ENCODE results near the gene CAMK2A.

CAMK2A gene

GRCh38 chr5:150278046-150278730 is 11.4 kb downstream of the CAMK2A start:
- no peaks in the 10 kb centered on the region for H3K36me3 Mint-ChIP-seq (ENCODE audit: insufficient read depth)

GRCh38 chr5:150277043-150277442 is 12.5 kb downstream of the CAMK2A start:
- no peaks in the 10 kb centered on the region for H3K9me3 Mint-ChIP-seq
- H3K4me1 Mint-ChIP-seq, result no peaks in the 10 kb centered on the region
- H3K4me3 Mint-ChIP-seq, result no peak overlapping the region
- no peak for ATAC-seq (replicated peaks; ENCODE audit: extremely low read depth, poor library complexity, severe bottlenecking)
- H3K27ac Mint-ChIP-seq (ENCODE audit: low read depth), result no peak overlapping the region
- no peak for DNase-seq (ENCODE audit: low spot score in 2 of 2)
- peaks cover 24% of the 10 kb centered on the region for H3K27me3 Mint-ChIP-seq
- H3K36me3 Mint-ChIP-seq (ENCODE audit: insufficient read depth), result no peaks in the 10 kb centered on the region

More at GRCh38 chr5:150278046-150278730, 11.4 kb downstream of the CAMK2A start:
- DNase-seq (ENCODE audit: low spot score in 2 of 2) (no peak), ATAC-seq (replicated peaks; ENCODE audit: extremely low read depth, poor library complexity, severe bottlenecking) (no peak)
- H3K27ac Mint-ChIP-seq (ENCODE audit: low read depth), result no peak overlapping the region
- no peak overlapping the region for H3K4me3 Mint-ChIP-seq
- H3K27me3 Mint-ChIP-seq, result peaks cover 24% of the 10 kb centered on the region
- H3K9me3 Mint-ChIP-seq, result no peaks in the 10 kb centered on the region
- no peaks in the 10 kb centered on the region for H3K4me1 Mint-ChIP-seq

GRCh38 chr5:150274811-150275210 is 14.8 kb downstream of the CAMK2A start:
- H3K9me3 Mint-ChIP-seq, result no peaks in the 10 kb centered on the region
- H3K27me3 Mint-ChIP-seq, result peaks cover 24% of the 10 kb centered on the region
- no peak for DNase-seq (ENCODE audit: low spot score in 2 of 2)
- no peak for ATAC-seq (replicated peaks; ENCODE audit: extremely low read depth, poor library complexity, severe bottlenecking)
- peak overlapping the region; percentile 69 for H3K27ac Mint-ChIP-seq (ENCODE audit: low read depth)
- no peaks in the 10 kb centered on the region for H3K4me1 Mint-ChIP-seq
- H3K4me3 Mint-ChIP-seq, result no peak overlapping the region
- H3K36me3 Mint-ChIP-seq (ENCODE audit: insufficient read depth), result no peaks in the 10 kb centered on the region

- Mint-ChIP-seq H3K27ac (ENCODE audit: low read depth) (no peak overlapping the region), H3K4me1 (no peaks in the 10 kb centered on the region), H3K27me3 (peaks cover 25% of the 10 kb centered on the region), H3K4me3 (no peak overlapping the region), H3K9me3 (no peaks in the 10 kb centered on the region), H3K36me3 (ENCODE audit: insufficient read depth) (no peaks in the 10 kb centered on the region)
- DNase-seq (ENCODE audit: low spot score in 2 of 2) (no peak), ATAC-seq (replicated peaks; ENCODE audit: extremely low read depth, poor library complexity, severe bottlenecking) (no peak)
Measured at GRCh38 chr5:150272531-150272930, 17.0 kb downstream of the CAMK2A start.

- Mint-ChIP-seq H3K36me3 (ENCODE audit: insufficient read depth) (no peaks in the 10 kb centered on the region), H3K9me3 (no peaks in the 10 kb centered on the region), H3K4me1 (no peaks in the 10 kb centered on the region), H3K27ac (ENCODE audit: low read depth) (no peak overlapping the region), H3K4me3 (no peak overlapping the region), H3K27me3 (peaks cover 25% of the 10 kb centered on the region)
- ATAC-seq (replicated peaks; ENCODE audit: extremely low read depth, poor library complexity, severe bottlenecking), result no peak
- DNase-seq (ENCODE audit: low spot score in 2 of 2), result no peak
Measured at GRCh38 chr5:150271923-150272322, 17.6 kb downstream of the CAMK2A start.

- Mint-ChIP-seq H3K4me3 (no peak overlapping the region), H3K27ac (ENCODE audit: low read depth) (no peak overlapping the region), H3K4me1 (no peaks in the 10 kb centered on the region), H3K27me3 (peaks cover 25% of the 10 kb centered on the region), H3K36me3 (ENCODE audit: insufficient read depth) (no peaks in the 10 kb centered on the region), H3K9me3 (no peaks in the 10 kb centered on the region)
- ATAC-seq (replicated peaks; ENCODE audit: extremely low read depth, poor library complexity, severe bottlenecking) (no peak), DNase-seq (ENCODE audit: low spot score in 2 of 2) (no peak)
Measured at GRCh38 chr5:150271296-150271692, 18.3 kb downstream of the CAMK2A start.

- ATAC-seq (replicated peaks; ENCODE audit: extremely low read depth, poor library complexity, severe bottlenecking) (no peak), DNase-seq (ENCODE audit: low spot score in 2 of 2) (no peak)
- Mint-ChIP-seq H3K27ac (ENCODE audit: low read depth) (no peak overlapping the region), H3K4me1 (no peaks in the 10 kb centered on the region), H3K4me3 (no peak overlapping the region), H3K36me3 (ENCODE audit: insufficient read depth) (no peaks in the 10 kb centered on the region), H3K9me3 (no peaks in the 10 kb centered on the region), H3K27me3 (peaks cover 25% of the 10 kb centered on the region)
Measured at GRCh38 chr5:150270541-150271295, 18.9 kb downstream of the CAMK2A start.

- H3K27me3 Mint-ChIP-seq, result peaks cover 25% of the 10 kb centered on the region
- H3K36me3 Mint-ChIP-seq (ENCODE audit: insufficient read depth), result no peaks in the 10 kb centered on the region
- no peaks in the 10 kb centered on the region for H3K9me3 Mint-ChIP-seq
- no peaks in the 10 kb centered on the region for H3K4me1 Mint-ChIP-seq
- DNase-seq (ENCODE audit: low spot score in 2 of 2) (no peak), ATAC-seq (replicated peaks; ENCODE audit: extremely low read depth, poor library complexity, severe bottlenecking) (no peak)
- no peak overlapping the region for H3K27ac Mint-ChIP-seq (ENCODE audit: low read depth)
- no peak overlapping the region for H3K4me3 Mint-ChIP-seq
Measured at GRCh38 chr5:150266871-150267291, 22.7 kb downstream of the CAMK2A start.

GRCh38 chr5:150265870-150266383 is 23.6 kb downstream of the CAMK2A start:
- no peaks in the 10 kb centered on the region for H3K9me3 Mint-ChIP-seq
- DNase-seq (ENCODE audit: low spot score in 2 of 2) (no peak), ATAC-seq (replicated peaks; ENCODE audit: extremely low read depth, poor library complexity, severe bottlenecking) (no peak)
- H3K27me3 Mint-ChIP-seq, result peaks cover 16% of the 10 kb centered on the region
- H3K4me1 Mint-ChIP-seq, result no peaks in the 10 kb centered on the region
- H3K4me3 Mint-ChIP-seq, result no peak overlapping the region
- no peaks in the 10 kb centered on the region for H3K36me3 Mint-ChIP-seq (ENCODE audit: insufficient read depth)
- no peak overlapping the region for H3K27ac Mint-ChIP-seq (ENCODE audit: low read depth)

GRCh38 chr5:150264667-150265603 is 24.6 kb downstream of the CAMK2A start:
- H3K27ac Mint-ChIP-seq (ENCODE audit: low read depth), result no peak overlapping the region
- peaks cover 10% of the 10 kb centered on the region for H3K27me3 Mint-ChIP-seq
- H3K9me3 Mint-ChIP-seq, result no peaks in the 10 kb centered on the region
- ATAC-seq (replicated peaks; ENCODE audit: extremely low read depth, poor library complexity, severe bottlenecking) (no peak), DNase-seq (ENCODE audit: low spot score in 2 of 2) (no peak)
- H3K36me3 Mint-ChIP-seq (ENCODE audit: insufficient read depth), result no peaks in the 10 kb centered on the region
- H3K4me1 Mint-ChIP-seq, result no peaks in the 10 kb centered on the region
- H3K4me3 Mint-ChIP-seq, result no peak overlapping the region

- peaks cover 10% of the 10 kb centered on the region for H3K27me3 Mint-ChIP-seq
- H3K4me3 Mint-ChIP-seq, result no peak overlapping the region
- no peak overlapping the region for H3K27ac Mint-ChIP-seq (ENCODE audit: low read depth)
- H3K36me3 Mint-ChIP-seq (ENCODE audit: insufficient read depth), result no peaks in the 10 kb centered on the region
- ATAC-seq (replicated peaks; ENCODE audit: extremely low read depth, poor library complexity, severe bottlenecking), result no peak
- no peaks in the 10 kb centered on the region for H3K4me1 Mint-ChIP-seq
- no peaks in the 10 kb centered on the region for H3K9me3 Mint-ChIP-seq
- DNase-seq (ENCODE audit: low spot score in 2 of 2), result no peak
Measured at GRCh38 chr5:150263801-150264621, 25.6 kb downstream of the CAMK2A start.

GRCh38 chr5:150263375-150263775 is 26.2 kb downstream of the CAMK2A start:
- DNase-seq (ENCODE audit: low spot score in 2 of 2) (no peak), ATAC-seq (replicated peaks; ENCODE audit: extremely low read depth, poor library complexity, severe bottlenecking) (no peak)
- H3K4me1 Mint-ChIP-seq, result no peaks in the 10 kb centered on the region
- H3K36me3 Mint-ChIP-seq (ENCODE audit: insufficient read depth), result no peaks in the 10 kb centered on the region
- no peak overlapping the region for H3K27ac Mint-ChIP-seq (ENCODE audit: low read depth)
- peaks cover 5% of the 10 kb centered on the region for H3K27me3 Mint-ChIP-seq
- no peaks in the 10 kb centered on the region for H3K9me3 Mint-ChIP-seq
- no peak overlapping the region for H3K4me3 Mint-ChIP-seq

Data from central memory CD8-positive, alpha-beta T cell (primary cell).